Measurements from ENCODE around the gene ACVR1B.

DNA sequence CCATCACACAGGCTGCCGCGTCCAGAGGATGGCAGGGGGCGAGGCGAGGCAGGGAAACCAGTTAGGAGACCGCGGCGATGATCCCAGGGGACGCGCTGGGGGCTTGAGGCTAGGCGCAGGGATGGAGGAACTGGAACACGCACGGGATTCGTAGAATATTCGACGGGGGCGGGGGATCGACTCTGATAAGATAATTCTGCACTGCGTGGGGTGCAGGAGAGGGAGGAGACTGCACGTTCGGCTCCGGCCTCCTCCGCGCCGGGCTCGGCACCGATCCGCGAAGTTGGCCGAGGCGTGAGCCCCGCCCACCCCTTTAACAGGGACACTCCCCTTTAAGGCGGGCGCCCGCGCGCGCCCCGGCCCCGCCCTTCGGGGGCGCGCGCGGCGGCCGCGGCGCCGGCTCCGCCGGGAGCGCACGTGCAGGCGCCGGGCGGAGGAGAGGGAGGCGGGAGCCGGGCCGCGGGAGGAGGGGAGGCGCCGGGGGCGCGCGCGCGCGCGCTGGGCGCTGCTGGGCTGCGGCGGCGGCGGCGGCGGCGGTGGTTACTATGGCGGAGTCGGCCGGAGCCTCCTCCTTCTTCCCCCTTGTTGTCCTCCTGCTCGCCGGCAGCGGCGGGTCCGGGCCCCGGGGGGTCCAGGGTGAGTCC is at the start of gene ACVR1B:
- 0 out of 2 replicates have a peak, but pooled peaks have one; percentile 68 for TF ChIP-seq ZNF777 (tag by site-specific recombination; IDR thresholded peaks at IDR 0.05; ENCODE audit: borderline replicate concordance)
- TF ChIP-seq IKZF3 (tag by site-specific recombination; IDR thresholded peaks at IDR 0.05): peak; percentile 25; the same call in 1 of the 2 replicates
- TF ChIP-seq, protein P1, sequence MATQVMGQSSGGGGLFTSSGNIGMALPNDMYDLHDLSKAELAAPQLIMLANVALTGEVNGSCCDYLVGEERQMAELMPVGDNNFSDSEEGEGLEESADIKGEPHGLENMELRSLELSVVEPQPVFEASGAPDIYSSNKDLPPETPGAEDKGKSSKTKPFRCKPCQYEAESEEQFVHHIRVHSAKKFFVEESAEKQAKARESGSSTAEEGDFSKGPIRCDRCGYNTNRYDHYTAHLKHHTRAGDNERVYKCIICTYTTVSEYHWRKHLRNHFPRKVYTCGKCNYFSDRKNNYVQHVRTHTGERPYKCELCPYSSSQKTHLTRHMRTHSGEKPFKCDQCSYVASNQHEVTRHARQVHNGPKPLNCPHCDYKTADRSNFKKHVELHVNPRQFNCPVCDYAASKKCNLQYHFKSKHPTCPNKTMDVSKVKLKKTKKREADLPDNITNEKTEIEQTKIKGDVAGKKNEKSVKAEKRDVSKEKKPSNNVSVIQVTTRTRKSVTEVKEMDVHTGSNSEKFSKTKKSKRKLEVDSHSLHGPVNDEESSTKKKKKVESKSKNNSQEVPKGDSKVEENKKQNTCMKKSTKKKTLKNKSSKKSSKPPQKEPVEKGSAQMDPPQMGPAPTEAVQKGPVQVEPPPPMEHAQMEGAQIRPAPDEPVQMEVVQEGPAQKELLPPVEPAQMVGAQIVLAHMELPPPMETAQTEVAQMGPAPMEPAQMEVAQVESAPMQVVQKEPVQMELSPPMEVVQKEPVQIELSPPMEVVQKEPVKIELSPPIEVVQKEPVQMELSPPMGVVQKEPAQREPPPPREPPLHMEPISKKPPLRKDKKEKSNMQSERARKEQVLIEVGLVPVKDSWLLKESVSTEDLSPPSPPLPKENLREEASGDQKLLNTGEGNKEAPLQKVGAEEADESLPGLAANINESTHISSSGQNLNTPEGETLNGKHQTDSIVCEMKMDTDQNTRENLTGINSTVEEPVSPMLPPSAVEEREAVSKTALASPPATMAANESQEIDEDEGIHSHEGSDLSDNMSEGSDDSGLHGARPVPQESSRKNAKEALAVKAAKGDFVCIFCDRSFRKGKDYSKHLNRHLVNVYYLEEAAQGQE (tag by site-specific recombination; IDR thresholded peaks at IDR 0.05): no peak
- TF ChIP-seq ZNF544 (tag by site-specific recombination; IDR thresholded peaks at IDR 0.05): no peak
- TF ChIP-seq ZNF184 (tag by site-specific recombination; IDR thresholded peaks at IDR 0.05): no peak
- TF ChIP-seq, protein P2, sequence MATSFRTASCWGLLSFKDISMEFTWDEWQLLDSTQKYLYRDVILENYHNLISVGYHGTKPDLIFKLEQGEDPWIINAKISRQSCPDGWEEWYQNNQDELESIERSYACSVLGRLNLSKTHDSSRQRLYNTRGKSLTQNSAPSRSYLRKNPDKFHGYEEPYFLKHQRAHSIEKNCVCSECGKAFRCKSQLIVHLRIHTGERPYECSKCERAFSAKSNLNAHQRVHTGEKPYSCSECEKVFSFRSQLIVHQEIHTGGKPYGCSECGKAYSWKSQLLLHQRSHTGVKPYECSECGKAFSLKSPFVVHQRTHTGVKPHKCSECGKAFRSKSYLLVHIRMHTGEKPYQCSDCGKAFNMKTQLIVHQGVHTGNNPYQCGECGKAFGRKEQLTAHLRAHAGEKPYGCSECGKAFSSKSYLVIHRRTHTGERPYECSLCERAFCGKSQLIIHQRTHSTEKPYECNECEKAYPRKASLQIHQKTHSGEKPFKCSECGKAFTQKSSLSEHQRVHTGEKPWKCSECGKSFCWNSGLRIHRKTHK (tag by site-specific recombination; IDR thresholded peaks at IDR 0.05): no peak
- TF ChIP-seq, protein P3, sequence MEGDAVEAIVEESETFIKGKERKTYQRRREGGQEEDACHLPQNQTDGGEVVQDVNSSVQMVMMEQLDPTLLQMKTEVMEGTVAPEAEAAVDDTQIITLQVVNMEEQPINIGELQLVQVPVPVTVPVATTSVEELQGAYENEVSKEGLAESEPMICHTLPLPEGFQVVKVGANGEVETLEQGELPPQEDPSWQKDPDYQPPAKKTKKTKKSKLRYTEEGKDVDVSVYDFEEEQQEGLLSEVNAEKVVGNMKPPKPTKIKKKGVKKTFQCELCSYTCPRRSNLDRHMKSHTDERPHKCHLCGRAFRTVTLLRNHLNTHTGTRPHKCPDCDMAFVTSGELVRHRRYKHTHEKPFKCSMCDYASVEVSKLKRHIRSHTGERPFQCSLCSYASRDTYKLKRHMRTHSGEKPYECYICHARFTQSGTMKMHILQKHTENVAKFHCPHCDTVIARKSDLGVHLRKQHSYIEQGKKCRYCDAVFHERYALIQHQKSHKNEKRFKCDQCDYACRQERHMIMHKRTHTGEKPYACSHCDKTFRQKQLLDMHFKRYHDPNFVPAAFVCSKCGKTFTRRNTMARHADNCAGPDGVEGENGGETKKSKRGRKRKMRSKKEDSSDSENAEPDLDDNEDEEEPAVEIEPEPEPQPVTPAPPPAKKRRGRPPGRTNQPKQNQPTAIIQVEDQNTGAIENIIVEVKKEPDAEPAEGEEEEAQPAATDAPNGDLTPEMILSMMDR (tag by site-specific recombination; IDR thresholded peaks at IDR 0.05): no peak

Data from HEK293 (cell line).